Spinal cord (tissue), 10 donors: ENCODE results near the gene SYT8. TPM values are rescaled to one million over a fixed set of nuclear protein-coding genes. Genes with fewer than 3 reads are reported as not detected.

Experiments used
- DNase-seq, 6 donors: peaks; one replicate each; pipeline versions ENCODE4 v3.0.0 to v3.0.0-alpha.2; 2013 to 2015; ENCODE audit warnings: low spot score in 6 of 6, low read depth in 4 of 6
- H3K27ac ChIP-seq: one replicate; pipeline ENCODE4 v1.5.1; 2013; ENCODE audit warnings: low read depth, low read length, control low read depth
- H3K27me3 ChIP-seq: one replicate; pipeline ENCODE4 v1.6.1; 2013; ENCODE audit warnings: low read length; ENCODE audit not compliant: control insufficient read depth, insufficient read depth
- H3K36me3 ChIP-seq: one replicate; pipeline ENCODE4 v1.6.1; 2013; ENCODE audit warnings: low read length; ENCODE audit not compliant: control insufficient read depth, insufficient read depth
- H3K4me1 ChIP-seq: one replicate; pipeline ENCODE4 v1.6.1; 2013; ENCODE audit warnings: low read length; ENCODE audit not compliant: control insufficient read depth, insufficient read depth
- H3K4me3 ChIP-seq: one replicate; pipeline ENCODE4 v1.5.1; 2013; ENCODE audit warnings: low read depth, low read length, control low read depth
- H3K9me3 ChIP-seq: one replicate; pipeline ENCODE4 v1.6.1; 2013; ENCODE audit warnings: low read length; ENCODE audit not compliant: control insufficient read depth, insufficient read depth
- whole genome bisulfite sequencing: methylation state at CpG from one replicate; pipeline ENCODE4 v1.1.5; 2013; ENCODE audit warnings: missing lambda C conversion rate; ENCODE audit not compliant: insufficient coverage; 5-methylcytosine and 5-hydroxymethylcytosine counted together
- polyA plus RNA-seq, 2 donors: library from polyadenylated mRNA; unstranded; fragments of 120-200 nt; gene quantifications; one replicate each; pipeline ENCODE4 v1.2.1, GENCODE V29; 2013; ENCODE audit not compliant: insufficient read length in 2 of 2
- total RNA-seq, 2 donors: library from RNA; depleted of rRNA in 1 of 2; stranded (reverse); fragments of 120-200 nt in 1 of 2; fragments of >200 nt in 1 of 2; gene quantifications; one replicate each; pipeline versions ENCODE4 v1.2.3 to v1.2.4, GENCODE V29; 2013 to 2014
- donor health status: healthy.

Gene SYT8
- total and polyA plus RNA-seq, 4 donors = 0.09 to 0.22 TPM; not detected in 2

DNA sequence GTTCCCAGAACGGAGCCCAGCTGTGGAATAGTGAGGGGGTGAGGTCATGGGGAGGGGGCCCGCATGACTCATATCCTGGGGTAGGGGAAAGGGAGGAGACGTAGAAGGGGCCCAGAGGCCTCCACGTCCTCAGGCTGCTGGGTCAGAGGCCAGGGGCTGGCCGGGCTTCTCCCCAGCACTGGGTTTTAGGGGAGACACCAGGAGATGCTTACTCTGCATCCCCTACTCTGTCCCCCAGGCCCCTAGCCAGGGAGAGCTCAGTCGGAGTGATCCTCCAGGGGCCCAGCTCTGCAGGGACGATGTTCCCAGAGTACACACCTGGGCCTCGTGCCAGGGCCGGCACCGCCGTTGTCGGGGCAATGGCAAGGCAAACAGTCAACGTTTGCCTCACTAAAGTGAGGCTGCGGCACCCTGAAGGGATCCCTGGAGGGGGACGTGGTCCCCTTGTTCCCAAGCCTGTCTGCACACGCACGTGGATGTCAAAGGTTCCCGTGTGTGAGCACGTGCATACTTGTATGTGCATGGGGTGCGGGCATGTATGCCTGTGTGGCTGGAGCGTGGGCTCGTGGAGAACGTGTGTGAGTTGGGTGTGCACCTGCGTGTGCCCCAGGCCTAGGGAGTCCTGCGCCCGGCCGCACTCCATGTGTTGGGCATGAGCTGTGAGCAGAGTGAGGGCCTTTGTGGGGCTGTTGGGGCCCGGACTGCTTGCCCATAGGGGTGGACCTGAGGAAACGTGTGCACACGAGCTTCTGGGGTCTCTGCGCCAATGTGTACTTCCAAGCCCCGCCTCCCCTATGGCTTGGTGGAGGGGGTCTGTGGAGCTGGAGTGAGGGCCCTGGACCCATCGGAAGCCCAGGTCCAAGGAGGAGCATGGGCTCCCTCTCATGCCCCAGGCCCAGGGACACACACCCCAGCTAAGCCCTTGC is 42.7 kb downstream of the SYT8 start:
- Histone ChIP-seq H3K27ac (peak overlapping the region; percentile 47), H3K4me1 (peaks cover 42% of the 10 kb centered on the region), H3K4me3 (no peak overlapping the region), H3K27me3 (no peaks in the 10 kb centered on the region), H3K36me3 (no peaks in the 10 kb centered on the region), H3K9me3 (no peaks in the 10 kb centered on the region)
- WGBS = 66% methylated on average over 28 of the region's 33 CpGs
- no peak for DNase-seq

DNA sequence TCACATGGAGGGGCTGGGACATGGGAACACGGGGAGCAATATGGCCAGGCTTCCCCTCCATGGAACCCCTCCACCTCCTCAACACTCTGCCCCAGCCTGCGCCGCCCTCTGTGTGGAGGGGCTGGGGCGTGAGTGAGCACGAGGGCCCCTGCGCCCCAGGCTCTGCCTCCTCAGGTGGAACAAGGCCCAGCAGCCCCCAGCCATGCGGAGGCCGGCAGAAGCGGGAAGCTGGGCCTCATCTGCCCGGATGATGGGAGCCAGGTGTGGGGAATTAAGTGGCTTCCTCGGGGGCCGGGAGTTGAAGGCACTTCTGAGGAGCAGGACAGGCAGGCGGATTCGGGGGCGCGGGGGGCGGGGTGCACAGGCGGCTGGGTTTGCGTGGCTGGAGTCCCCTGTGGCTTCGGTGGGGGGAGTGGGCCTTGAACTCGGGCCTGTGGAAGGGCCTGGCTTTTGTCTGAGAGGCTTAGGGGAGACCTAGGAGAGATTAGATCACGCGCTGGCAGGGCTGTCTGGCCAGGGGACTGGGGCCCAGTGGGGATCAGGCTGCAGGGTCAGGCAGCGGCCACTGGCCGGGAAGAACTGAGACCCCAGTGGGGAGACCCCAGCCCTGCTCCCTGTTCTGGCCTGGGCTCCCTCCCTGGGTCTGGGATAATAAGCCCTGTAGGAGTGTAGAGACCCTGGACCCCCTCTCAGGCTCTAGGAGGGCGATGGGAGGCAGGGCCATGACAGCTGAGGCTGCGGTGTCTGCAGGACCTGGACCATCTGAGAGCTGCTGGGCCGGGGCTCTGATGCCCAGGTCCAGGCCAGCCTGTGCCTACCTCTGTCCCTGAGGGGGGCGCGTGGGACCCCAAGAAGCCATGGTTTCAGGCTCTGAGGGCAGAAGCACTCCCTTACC is 43.6 kb downstream of the SYT8 start:
- WGBS = 86% methylated on average over 27 of the region's 30 CpGs
- H3K4me1 ChIP-seq = peaks cover 41% of the 10 kb centered on the region

DNA sequence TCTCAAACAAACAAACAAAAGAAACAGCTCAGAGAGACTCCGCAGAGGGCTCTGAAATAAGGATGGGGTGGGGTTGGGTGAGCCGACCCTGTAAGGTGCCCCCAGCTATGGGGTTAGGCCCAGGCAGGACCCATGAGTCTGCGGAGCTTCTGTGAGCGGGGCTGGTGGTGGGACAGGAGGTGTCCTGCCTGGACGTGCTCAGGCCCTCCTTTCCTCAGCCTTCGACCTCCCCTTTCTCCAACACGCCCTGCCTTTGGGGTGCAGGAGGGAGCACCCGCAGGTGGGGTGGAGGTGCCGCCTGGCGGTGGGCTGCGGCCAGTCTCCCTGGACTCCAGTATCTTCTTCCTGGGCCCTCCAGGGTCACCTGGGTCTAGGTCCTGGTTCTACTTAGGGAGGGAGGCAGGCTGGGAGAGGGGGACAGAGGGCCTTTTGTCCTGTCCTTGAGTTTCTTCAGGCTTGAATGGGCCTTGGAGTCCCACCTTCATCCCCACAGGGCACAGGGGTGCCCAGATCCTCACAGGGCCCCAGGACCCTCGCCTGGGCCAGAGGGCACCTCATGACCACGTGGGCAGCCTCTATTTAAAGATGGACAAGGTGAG is 44.7 kb downstream of the SYT8 start:
- H3K4me1 ChIP-seq = peaks cover 41% of the 10 kb centered on the region

More for the DNA sequence above, 43.6 kb downstream of the SYT8 start:
- H3K9me3 ChIP-seq = no peaks in the 10 kb centered on the region
- no peaks in the 10 kb centered on the region for H3K27me3 ChIP-seq
- no peak overlapping the region for H3K4me3 ChIP-seq
- peak overlapping the region; percentile 29 for H3K27ac ChIP-seq
- no peaks in the 10 kb centered on the region for H3K36me3 ChIP-seq
- DNase-seq = no peak

DNA sequence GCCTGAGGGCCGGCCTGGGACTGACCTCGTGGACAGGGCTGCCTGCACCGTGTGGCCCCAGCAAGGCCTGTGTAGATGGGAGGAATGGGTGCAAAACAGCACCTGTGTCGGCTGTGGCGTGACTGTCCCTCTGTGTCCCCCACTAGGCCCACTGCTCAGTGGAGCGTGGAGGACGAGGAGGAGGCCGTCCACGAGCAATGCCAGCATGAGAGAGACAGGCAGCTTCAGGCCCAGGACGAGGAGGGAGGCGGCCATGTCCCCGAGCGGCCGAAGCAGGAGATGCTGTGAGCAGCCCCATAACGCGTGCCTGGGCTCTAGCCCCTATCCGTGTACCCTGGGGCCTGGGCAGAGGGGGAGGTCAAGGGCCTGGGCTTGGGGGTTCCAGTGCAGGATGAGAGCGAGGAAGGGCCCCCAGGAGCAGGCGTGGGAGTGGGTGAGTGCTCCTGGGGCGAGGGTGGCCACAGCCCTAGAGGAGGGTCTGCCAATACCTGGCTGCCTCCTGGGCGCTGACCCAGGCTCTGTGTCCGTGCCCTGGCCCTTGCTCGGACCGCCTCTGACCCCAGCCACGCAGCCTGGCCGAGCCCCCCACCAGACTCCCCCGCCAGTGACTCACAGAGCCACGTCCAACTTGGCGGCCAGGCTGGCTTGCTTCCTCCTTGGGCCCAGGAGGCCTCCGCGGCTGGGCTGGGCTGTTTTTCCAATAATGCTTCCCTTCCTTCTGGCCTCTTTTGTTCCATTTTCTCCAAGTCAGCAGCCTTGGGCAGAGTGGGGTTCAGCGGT is 45.3 kb downstream of the SYT8 start:
- H3K27me3 ChIP-seq = no peaks in the 10 kb centered on the region
- H3K27ac ChIP-seq = peak overlapping the region; percentile 79
- no peaks in the 10 kb centered on the region for H3K36me3 ChIP-seq
- DNase-seq = peak in 1 of 6 donors; percentile 33
- 84% methylated on average over 32 of the region's 32 CpGs for WGBS
- H3K4me1 ChIP-seq = peaks cover 41% of the 10 kb centered on the region
- no peaks in the 10 kb centered on the region for H3K9me3 ChIP-seq
- H3K4me3 ChIP-seq = no peak overlapping the region

More for the DNA sequence above, 44.7 kb downstream of the SYT8 start:
- no peaks in the 10 kb centered on the region for H3K36me3 ChIP-seq
- peak overlapping the region; percentile 79 for H3K27ac ChIP-seq
- no peak for DNase-seq
- 93% methylated on average over 9 of the region's 13 CpGs for WGBS
- no peak overlapping the region for H3K4me3 ChIP-seq
- H3K27me3 ChIP-seq = no peaks in the 10 kb centered on the region
- H3K9me3 ChIP-seq = no peaks in the 10 kb centered on the region

DNA sequence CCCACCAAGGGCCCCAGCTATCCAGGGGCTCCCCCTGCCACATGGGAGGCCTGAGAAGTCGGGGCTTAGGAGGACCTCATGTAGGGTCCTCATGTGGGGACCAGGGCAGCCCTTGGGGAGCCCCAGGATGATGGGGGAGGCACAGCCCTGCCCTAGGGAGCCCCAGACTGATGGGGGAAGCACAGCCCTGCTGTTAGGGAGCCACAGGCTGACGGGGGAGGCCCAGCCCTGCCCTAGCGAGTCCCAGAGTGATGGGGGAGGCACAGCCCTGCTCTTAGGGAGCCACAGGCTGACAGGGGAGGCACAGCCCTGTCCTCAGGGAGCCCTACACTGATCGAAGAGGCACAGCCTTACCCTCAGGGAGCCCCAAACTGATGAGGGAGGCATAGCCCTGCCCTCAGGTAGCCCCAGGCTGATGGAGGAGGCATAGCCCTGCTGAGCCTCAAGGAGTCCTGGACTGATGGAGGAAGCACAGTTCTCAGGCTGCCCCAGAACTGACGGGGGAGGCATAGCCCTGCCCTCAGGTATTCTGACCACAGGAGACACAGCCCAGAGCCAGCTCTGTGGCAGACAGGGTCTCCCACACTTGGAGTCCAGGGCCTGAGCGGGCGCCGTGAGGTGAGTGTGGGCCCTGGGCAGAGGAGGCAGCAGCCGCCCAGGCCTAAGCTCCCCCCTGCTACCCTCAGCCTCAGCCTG is 46.1 kb downstream of the SYT8 start:
- peaks cover 41% of the 10 kb centered on the region for H3K4me1 ChIP-seq
- peak overlapping the region; percentile 79 for H3K27ac ChIP-seq
- DNase-seq = no peak
- 86% methylated on average over 8 of the region's 9 CpGs for WGBS
- H3K36me3 ChIP-seq = no peaks in the 10 kb centered on the region
- no peaks in the 10 kb centered on the region for H3K27me3 ChIP-seq
- no peak overlapping the region for H3K4me3 ChIP-seq
- H3K9me3 ChIP-seq = no peaks in the 10 kb centered on the region

DNA sequence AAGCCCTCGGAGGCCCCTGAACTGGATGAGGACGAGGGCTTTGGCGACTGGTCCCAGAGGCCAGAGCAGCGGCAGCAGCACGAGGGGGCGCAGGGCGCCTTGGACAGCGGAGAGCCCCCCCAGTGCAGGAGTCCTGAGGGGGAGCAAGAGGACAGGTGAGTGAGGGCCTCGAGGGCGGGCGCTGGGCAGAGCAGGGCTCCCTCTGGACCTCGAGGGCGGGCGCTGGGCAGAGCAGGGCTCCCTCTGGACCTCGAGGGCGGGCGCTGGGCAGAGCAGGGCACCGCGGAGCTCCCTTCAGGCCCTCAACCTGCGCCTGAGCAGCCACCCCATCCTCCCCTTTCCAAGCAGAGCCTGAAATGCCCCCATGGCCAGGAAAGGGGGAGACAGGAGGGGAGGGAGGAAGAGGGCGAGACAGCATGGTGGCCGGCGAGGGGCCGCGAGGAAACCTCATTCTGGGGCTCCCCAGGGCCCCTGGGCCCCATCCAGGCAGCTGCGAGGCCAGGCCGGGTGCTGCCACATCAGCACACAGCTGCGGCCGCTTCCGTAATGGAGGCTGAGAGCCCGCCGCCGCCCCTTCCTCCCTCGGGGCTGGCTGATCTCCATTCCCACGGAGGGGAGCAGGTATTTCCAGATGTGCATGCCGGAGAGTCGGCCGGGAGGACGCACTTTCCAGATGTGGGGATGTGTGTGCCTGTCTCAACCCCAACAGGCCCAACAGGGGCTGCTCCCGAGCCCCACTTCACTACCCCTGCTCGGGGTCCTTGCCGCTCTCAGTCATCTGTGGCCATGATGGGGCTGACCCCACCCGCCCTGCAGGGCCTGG is 46.9 kb downstream of the SYT8 start:
- no peaks in the 10 kb centered on the region for H3K9me3 ChIP-seq
- WGBS = 77% methylated on average over 36 of the region's 43 CpGs
- peak overlapping the region; percentile 79 for H3K27ac ChIP-seq
- H3K36me3 ChIP-seq = no peaks in the 10 kb centered on the region
- peaks cover 33% of the 10 kb centered on the region for H3K4me1 ChIP-seq
- no peak overlapping the region for H3K4me3 ChIP-seq
- no peaks in the 10 kb centered on the region for H3K27me3 ChIP-seq
- DNase-seq = peak in 1 of 6 donors; percentile 38

DNA sequence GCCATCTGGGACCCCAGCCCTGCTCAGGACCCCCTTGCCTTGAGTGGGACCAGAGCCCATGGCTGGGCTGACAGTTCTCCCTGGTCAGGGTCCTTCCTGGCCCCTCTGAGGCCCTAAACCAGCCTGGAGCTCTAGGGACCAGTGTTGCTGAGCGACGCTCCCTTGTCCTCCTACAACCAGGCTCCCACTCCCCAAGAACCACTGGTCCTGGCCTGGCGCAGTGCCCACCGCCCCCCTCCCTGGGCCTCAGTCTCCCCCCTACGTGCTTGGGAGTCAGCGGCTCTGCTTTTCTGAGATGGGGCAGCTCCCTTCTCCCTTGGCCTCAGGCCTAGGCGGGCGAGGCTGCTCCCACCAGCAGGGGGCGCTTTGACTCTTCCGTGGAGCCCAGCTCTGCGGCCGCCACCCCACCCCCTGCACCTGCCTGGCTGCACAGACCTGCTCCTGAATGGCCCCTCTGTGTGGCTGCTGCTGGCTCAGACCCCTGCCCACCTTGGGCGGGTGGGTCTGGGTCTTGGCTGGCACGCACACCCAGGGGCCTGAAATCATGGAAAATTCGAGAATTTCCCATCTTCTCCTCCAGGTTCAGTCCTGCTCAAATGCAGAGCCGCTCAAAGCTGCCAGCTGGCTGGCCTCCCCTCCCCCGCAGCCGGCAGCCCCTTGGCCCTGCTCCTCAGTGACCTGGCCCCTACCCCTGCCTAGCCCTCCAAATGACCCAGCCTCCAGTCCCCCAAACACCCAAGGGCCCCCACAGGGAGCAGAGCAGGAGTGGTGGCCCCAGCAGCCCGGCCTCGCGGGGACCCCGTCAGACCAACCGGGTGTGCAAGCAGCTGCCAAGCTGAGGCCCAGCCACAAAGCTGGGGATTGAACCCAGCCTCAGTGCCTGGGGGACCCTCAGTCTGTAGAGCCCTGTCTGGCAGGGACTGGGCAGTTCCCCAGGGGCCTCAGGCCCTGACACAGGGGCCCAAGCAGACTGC is 47.8 kb downstream of the SYT8 start:
- no peak overlapping the region for H3K4me3 ChIP-seq
- no peaks in the 10 kb centered on the region for H3K27me3 ChIP-seq
- 36% methylated on average over 23 of the region's 23 CpGs for WGBS
- H3K4me1 ChIP-seq = peaks cover 25% of the 10 kb centered on the region
- H3K27ac ChIP-seq = peak overlapping the region; percentile 79
- no peaks in the 10 kb centered on the region for H3K9me3 ChIP-seq
- no peaks in the 10 kb centered on the region for H3K36me3 ChIP-seq
- peak in 5 of 6 donors; percentile 29 to 84 (median 60) for DNase-seq
